Measurements from ENCODE around the gene DPP3.

Gene DPP3

GRCh38 chr11:66471142-66471541, 9.1 kb upstream of the DPP3 start:
- no peak overlapping the region for H3K4me3 ChIP-seq (ENCODE audit: low read depth, low read length)
- no peak for TF ChIP-seq CTCF (IDR thresholded peaks at IDR 0.05; ENCODE audit: low read depth, low read length, missing control alignments)
- DNase-seq (ENCODE audit: low read depth), result no peak

DNA sequence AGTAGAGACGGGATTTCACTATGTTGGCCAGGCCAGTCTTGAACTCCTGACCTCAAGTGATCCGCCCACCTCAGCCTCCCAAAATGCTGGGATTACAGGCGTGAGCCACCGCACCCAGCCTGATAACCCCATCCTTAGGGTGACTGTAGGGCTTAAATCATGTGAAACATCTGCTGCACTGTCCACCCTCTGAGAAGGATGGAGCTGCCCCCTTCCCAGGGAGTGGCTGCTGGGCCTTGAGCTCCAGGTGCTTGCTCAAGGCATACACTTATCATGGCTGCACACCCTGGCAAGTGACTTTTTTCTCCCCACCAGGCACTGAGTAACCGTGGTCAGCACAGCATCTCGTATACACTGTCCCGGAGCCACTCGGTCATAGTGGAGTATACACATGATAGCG, 8.2 kb upstream of the DPP3 start:
- no peak for DNase-seq (ENCODE audit: low read depth)
- no peak overlapping the region for H3K4me3 ChIP-seq (ENCODE audit: low read depth, low read length)
- TF ChIP-seq CTCF (IDR thresholded peaks at IDR 0.05; ENCODE audit: low read depth, low read length, missing control alignments), result no peak

GRCh38 chr11:66473167-66473566, 7.1 kb upstream of the DPP3 start:
- TF ChIP-seq CTCF (IDR thresholded peaks at IDR 0.05; ENCODE audit: low read depth, low read length, missing control alignments), result no peak
- no peak overlapping the region for H3K4me3 ChIP-seq (ENCODE audit: low read depth, low read length)
- DNase-seq (ENCODE audit: low read depth), result no peak

- no peak for DNase-seq (ENCODE audit: low read depth)
- H3K4me3 ChIP-seq (ENCODE audit: low read depth, low read length), result no peak overlapping the region
- TF ChIP-seq CTCF (IDR thresholded peaks at IDR 0.05; ENCODE audit: low read depth, low read length, missing control alignments), result no peak
These were observed 6.4 kb upstream of the DPP3 start for GRCh38 chr11:66473608-66474515.

DNA sequence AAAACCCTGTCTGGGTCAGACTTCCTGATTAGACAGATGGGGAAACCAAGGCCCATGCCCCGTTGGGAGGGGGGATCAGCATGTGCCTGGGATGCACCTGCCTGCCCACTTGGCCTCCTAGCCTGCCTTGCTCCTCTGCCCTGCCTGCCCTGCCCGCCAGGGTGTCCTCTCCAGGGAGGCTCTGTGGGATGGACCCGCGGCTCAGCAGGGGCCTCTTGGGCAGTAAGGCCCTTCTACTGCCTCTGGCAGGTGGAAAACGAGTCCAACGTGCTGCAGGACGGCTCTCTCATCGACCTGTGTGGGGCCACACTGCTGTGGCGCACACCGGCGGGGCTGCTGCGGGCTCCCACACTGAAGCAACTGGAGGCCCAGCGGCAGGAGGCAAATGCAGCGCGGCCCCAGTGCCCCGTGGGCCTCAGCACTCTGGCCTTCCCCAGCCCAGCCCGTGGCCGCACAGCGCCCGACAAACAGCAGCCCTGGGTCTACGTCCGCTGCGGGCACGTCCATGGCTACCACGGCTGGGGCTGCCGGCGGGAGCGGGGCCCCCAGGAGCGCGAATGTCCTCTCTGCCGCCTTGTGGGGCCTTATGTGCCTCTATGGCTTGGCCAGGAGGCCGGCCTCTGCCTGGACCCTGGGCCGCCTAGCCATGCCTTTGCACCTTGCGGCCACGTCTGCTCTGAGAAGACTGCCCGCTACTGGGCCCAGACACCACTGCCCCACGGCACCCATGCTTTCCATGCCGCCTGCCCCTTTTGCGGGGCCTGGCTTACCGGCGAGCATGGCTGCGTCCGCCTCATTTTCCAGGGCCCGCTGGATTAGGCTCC, 4.7 kb upstream of the DPP3 start:
- H3K4me3 ChIP-seq (ENCODE audit: low read depth, low read length), result no peak overlapping the region
- no peak for DNase-seq (ENCODE audit: low read depth)
- TF ChIP-seq CTCF (IDR thresholded peaks at IDR 0.05; ENCODE audit: low read depth, low read length, missing control alignments), result no peak

GRCh38 chr11:66476173-66476840, 3.9 kb upstream of the DPP3 start:
- no peak for DNase-seq (ENCODE audit: low read depth)
- no peak for TF ChIP-seq CTCF (IDR thresholded peaks at IDR 0.05; ENCODE audit: low read depth, low read length, missing control alignments)
- H3K4me3 ChIP-seq (ENCODE audit: low read depth, low read length), result no peak overlapping the region
